VCaP (cell line): Measurements from ENCODE around the gene STK32C.

ENCODE experiments used
- H3K27ac ChIP-seq: fragments of 450-650 bp; 2 replicates; pipeline ENCODE4 v1.5.1; 2017
- TF ChIP-seq, protein P1 (sequence below): fragments of 450-650 bp; conservative IDR thresholded peaks from 2 replicates; pipeline ENCODE4 v1.5.1; 2017; ENCODE audit warnings: mild to moderate bottlenecking, moderate library complexity

STK32C gene

GRCh38 chr10:132279873-132280645 is 27.7 kb downstream of the STK32C start:
- TF ChIP-seq, protein P1, sequence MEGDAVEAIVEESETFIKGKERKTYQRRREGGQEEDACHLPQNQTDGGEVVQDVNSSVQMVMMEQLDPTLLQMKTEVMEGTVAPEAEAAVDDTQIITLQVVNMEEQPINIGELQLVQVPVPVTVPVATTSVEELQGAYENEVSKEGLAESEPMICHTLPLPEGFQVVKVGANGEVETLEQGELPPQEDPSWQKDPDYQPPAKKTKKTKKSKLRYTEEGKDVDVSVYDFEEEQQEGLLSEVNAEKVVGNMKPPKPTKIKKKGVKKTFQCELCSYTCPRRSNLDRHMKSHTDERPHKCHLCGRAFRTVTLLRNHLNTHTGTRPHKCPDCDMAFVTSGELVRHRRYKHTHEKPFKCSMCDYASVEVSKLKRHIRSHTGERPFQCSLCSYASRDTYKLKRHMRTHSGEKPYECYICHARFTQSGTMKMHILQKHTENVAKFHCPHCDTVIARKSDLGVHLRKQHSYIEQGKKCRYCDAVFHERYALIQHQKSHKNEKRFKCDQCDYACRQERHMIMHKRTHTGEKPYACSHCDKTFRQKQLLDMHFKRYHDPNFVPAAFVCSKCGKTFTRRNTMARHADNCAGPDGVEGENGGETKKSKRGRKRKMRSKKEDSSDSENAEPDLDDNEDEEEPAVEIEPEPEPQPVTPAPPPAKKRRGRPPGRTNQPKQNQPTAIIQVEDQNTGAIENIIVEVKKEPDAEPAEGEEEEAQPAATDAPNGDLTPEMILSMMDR, result no peak
- no peak overlapping the region for H3K27ac ChIP-seq

GRCh38 chr10:132277311-132277741 is 30.4 kb downstream of the STK32C start:
- no peak overlapping the region for H3K27ac ChIP-seq
- TF ChIP-seq, protein P1, result no peak

DNA sequence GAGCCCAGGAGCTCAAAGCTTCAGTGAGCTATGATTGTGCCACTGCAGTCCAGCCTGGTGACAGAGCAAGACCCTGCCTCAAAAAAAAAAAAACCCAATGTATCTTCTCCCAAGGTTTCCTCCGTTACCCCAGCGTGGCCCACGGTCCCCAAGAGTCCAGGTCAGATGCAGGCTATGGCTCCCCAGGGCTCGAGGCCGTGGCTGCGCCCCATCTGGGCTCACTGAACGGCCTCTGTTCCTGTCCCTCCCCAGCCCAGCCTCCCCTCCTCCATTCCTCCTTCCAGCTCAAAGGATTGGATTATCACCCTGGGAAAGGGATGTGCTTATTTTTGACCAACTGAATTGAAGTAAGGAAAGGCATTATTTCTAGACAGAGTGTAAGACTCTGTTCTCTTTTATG is 31.0 kb downstream of the STK32C start:
- H3K27ac ChIP-seq, result no peak overlapping the region
- TF ChIP-seq, protein P1, result no peak

- TF ChIP-seq, protein P1, result no peak
- no peak overlapping the region for H3K27ac ChIP-seq
These were observed 31.5 kb downstream of the STK32C start for GRCh38 chr10:132276179-132276675.

DNA sequence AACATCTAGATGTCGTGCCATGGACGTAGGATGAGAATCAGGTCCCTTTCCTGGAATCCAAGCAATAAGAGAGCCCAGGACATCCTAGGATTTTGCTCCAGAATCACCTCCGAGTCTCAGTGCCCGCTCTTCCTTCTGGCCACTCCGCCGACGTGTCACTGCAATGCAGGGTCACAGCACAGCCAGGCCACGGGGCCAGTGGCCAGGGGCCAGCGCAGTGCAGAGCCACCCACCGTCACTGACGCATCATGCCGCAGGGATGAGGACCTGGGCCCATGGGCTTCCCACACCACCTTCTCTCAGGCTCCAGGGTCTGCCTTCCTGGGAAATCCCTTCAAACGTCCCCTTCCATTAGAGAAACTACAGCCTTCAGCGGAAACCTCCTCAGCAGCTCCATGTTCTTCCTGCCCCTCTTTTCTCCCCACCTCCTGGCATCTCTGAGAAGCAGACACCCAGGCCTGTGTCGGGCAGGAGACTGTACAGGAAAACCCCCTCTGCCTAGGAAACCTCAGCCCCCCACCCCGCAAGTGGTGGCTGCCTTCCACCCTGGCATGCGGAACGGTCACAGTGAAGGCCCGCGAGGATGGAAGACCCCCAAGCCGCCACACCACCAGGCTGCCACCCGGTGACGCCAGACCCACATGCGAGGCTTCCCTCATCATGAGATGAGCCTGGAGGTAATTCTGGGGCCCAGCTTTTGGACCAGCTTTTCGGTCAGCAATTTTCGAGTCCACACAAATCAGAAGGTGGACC is 32.1 kb downstream of the STK32C start:
- TF ChIP-seq, protein P1, result no peak
- H3K27ac ChIP-seq, result no peak overlapping the region

GRCh38 chr10:132274986-132275385 is 32.8 kb downstream of the STK32C start:
- TF ChIP-seq, protein P1, result no peak
- no peak overlapping the region for H3K27ac ChIP-seq

DNA sequence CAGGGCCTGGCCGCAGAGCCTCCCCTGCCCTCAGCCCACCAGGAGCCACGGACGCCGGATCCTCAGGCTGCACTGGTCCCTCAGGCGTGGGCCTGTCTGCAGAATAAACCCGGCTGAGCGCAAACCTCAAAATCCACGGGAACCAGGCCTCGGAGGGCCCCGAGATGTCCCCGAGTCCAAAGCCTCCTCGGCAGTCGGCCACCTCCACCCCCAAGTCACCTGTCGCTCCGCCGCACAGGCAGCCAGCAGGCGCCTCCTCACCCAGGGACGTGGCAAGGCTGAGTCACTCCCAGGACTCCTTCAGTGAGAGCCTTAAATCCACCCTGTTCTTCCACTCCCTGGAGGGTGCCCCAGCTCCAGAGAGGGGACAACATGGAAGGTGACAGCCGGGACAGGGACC is 33.2 kb downstream of the STK32C start:
- TF ChIP-seq, protein P1, result no peak
- H3K27ac ChIP-seq, result no peak overlapping the region
